ENCODE data around the gene FNDC5.

GRCh38 chr1:32860566-32860965 lies 10.1 kb downstream of the FNDC5 start:
- TF ChIP-seq TBX3 (IDR thresholded peaks at IDR 0.05; ENCODE audit: borderline replicate concordance) (no peak), ZBTB40 (IDR thresholded peaks at IDR 0.05) (no peak), ZBTB40 (CRISPR knock-in tag; IDR thresholded peaks at IDR 0.05) (no peak), NR2C2 (CRISPR knock-in tag; IDR thresholded peaks at IDR 0.05; ENCODE audit: borderline replicate concordance) (no peak)
